H1 (cell line): Measurements from ENCODE around the gene ZC4H2. TPM values are rescaled to one million over a fixed set of nuclear protein-coding genes. Genes with fewer than 3 reads are reported as not detected.

Experiments used
- CTCF ChIA-PET: fragments of 300-600 bp; sonication (Branson Sonifier 250); formaldehyde crosslinking; loops from one replicate; lab custom pipeline; 2021; ENCODE audit not compliant: partially characterized antibody; lab: Charles Lee
- POLR2A ChIA-PET: fragments of 300-600 bp; sonication (Branson Sonifier 250); formaldehyde crosslinking; loops from one replicate; lab custom pipeline; 2021; ENCODE audit warnings: inconsistent platforms; ENCODE audit not compliant: partially characterized antibody; lab: Charles Lee
- DNase-seq, 2 experiments: peaks; one replicate each; pipeline versions ENCODE4 v3.0.0 to v3.0.0-alpha.2; 2010 to 2022; ENCODE audit warnings: low spot score in 2 of 2, low read depth in 1 of 2, mixed read lengths in 1 of 2
- FAIRE-seq: peaks from 2 replicates; lab custom pipeline; 2011; peaks lifted over from hg19 to GRCh38; lab: Jason Lieb, UNC
- H2AFZ ChIP-seq: 2 replicates; pipeline ENCODE4 v1.8.1; 2012; ENCODE audit warnings: low read length, inconsistent platforms
- H2AK5ac ChIP-seq: 2 replicates; pipeline ENCODE4 v1.6.1; 2013; ENCODE audit warnings: low read depth, low read length
- H2BK120ac ChIP-seq: replicated peaks from 2 replicates; pipeline ENCODE3; 2013; ENCODE audit warnings: low read depth, low read length, inconsistent platforms
- H2BK12ac ChIP-seq: 2 replicates; pipeline ENCODE4 v1.6.1; 2013; ENCODE audit warnings: low read depth, low read length
- H2BK15ac ChIP-seq: 2 replicates; pipeline ENCODE4 v1.6.1; 2013; ENCODE audit warnings: low read length
- H2BK20ac ChIP-seq: 2 replicates; pipeline ENCODE4 v1.6.1; 2013; ENCODE audit warnings: low read length
- H2BK5ac ChIP-seq: 2 replicates; pipeline ENCODE4 v1.6.1; 2013; ENCODE audit warnings: low read depth, low read length
- H3K14ac ChIP-seq: 2 replicates; pipeline ENCODE4 v1.6.1; 2013; ENCODE audit warnings: inconsistent platforms; ENCODE audit not compliant: insufficient read length
- H3K18ac ChIP-seq: 2 replicates; pipeline ENCODE4 v1.6.1; 2013; ENCODE audit warnings: low read length; ENCODE audit errors: extremely low read depth
- H3K23ac ChIP-seq: 2 replicates; pipeline ENCODE4 v1.6.1; 2013; ENCODE audit warnings: inconsistent platforms; ENCODE audit not compliant: insufficient read length
- H3K23me2 ChIP-seq: 2 replicates; pipeline ENCODE4 v1.6.1; 2013; ENCODE audit warnings: low read depth, low read length
- H3K27ac ChIP-seq: 2 replicates; pipeline ENCODE4 v1.6.1; 2011; ENCODE audit warnings: low read depth, low read length, inconsistent platforms
- H3K27me3 ChIP-seq, 4 experiments: replicated peaks in 1 of 4; 1 replicate in 1 of 4; 2 replicates in 3 of 4; pipeline versions ENCODE4 v1.6.1 to v1.8.1; 2011 to 2013; ENCODE audit warnings: low read length in 3 of 4, mild to moderate bottlenecking in 3 of 4, inconsistent platforms in 2 of 4, mixed read lengths in 2 of 4, moderate library complexity in 1 of 4; ENCODE audit not compliant: control insufficient read depth in 3 of 4, insufficient read depth in 3 of 4; ENCODE audit errors: extremely low read depth in 1 of 4
- H3K36me3 ChIP-seq, 4 experiments: 2 replicates each; pipeline versions ENCODE4 v1.6.1 to v1.8.1; 2011 to 2013; ENCODE audit warnings: mild to moderate bottlenecking in 4 of 4, low read length in 3 of 4, moderate library complexity in 2 of 4, control low read depth in 1 of 4, inconsistent platforms in 1 of 4; ENCODE audit not compliant: insufficient read depth in 4 of 4, control insufficient read depth in 2 of 4
- H3K4ac ChIP-seq: replicated peaks from 2 replicates; pipeline ENCODE3; 2013; ENCODE audit warnings: low read length, low read depth, mixed read lengths, inconsistent platforms; ENCODE audit not compliant: insufficient read length
- H3K4me1 ChIP-seq, 4 experiments: replicated peaks in 1 of 4; 1 replicate in 1 of 4; 2 replicates in 3 of 4; pipeline versions ENCODE4 v1.6.1 to v1.8.1; 2011 to 2013; ENCODE audit warnings: low read length in 3 of 4, inconsistent platforms in 2 of 4, mixed read lengths in 1 of 4; ENCODE audit not compliant: insufficient read depth in 4 of 4, control insufficient read depth in 3 of 4
- H3K4me2 ChIP-seq, 2 experiments: 2 replicates each; pipeline versions ENCODE4 v1.6.1 to v1.8.1; 2011 to 2013; ENCODE audit warnings: low read depth in 2 of 2, low read length in 2 of 2, control low read depth in 1 of 2, inconsistent platforms in 1 of 2, mild to moderate bottlenecking in 1 of 2; ENCODE audit not compliant: insufficient read depth in 1 of 2
- H3K4me3 ChIP-seq, 4 experiments: fragments of 200-600, 300-600 bp in 1 of 4; sonication (generic), shearing (Covaris generic), sonication (Bioruptor Twin) in 1 of 4; 2 replicates each; pipeline versions ENCODE4 v1.5.1 to v1.8.1; 2011 to 2016; ENCODE audit warnings: low read length in 4 of 4, low read depth in 3 of 4, control low read depth in 2 of 4, inconsistent platforms in 2 of 4, mild to moderate bottlenecking in 2 of 4, mixed read lengths in 1 of 4, moderate library complexity in 1 of 4; ENCODE audit not compliant: insufficient read depth in 2 of 4; ENCODE audit errors: extremely low read depth in 1 of 4
- H3K56ac ChIP-seq: replicated peaks from 2 replicates; pipeline ENCODE3; 2013; ENCODE audit warnings: low read depth, mild to moderate bottlenecking, mixed read lengths, low read length, inconsistent platforms; ENCODE audit not compliant: insufficient read length
- H3K79me1 ChIP-seq: 2 replicates; pipeline ENCODE4 v1.6.1; 2013; ENCODE audit warnings: low read depth, low read length, control low read depth
- H3K79me2 ChIP-seq, 2 experiments: 2 replicates each; pipeline versions ENCODE4 v1.6.1 to v1.8.1; 2012 to 2013; ENCODE audit warnings: low read length in 2 of 2, mild to moderate bottlenecking in 2 of 2, inconsistent platforms in 1 of 2; ENCODE audit not compliant: insufficient read depth in 2 of 2, control insufficient read depth in 1 of 2
- H3K9ac ChIP-seq, 4 experiments: replicated peaks in 1 of 4; 1 replicate in 1 of 4; 2 replicates in 3 of 4; pipeline versions ENCODE4 v1.6.1 to v1.8.1; 2011 to 2013; ENCODE audit warnings: low read depth in 3 of 4, low read length in 3 of 4, control low read depth in 2 of 4, mild to moderate bottlenecking in 2 of 4, moderate library complexity in 2 of 4, inconsistent platforms in 1 of 4; ENCODE audit errors: extremely low read depth in 1 of 4
- H3K9me3 ChIP-seq, 2 experiments: 2 replicates each; pipeline versions ENCODE4 v1.6.1 to v1.8.1; 2012 to 2013; ENCODE audit warnings: mild to moderate bottlenecking in 2 of 2, moderate library complexity in 2 of 2, control low read depth in 1 of 2, inconsistent platforms in 1 of 2, low read depth in 1 of 2, low read length in 1 of 2, mixed read lengths in 1 of 2; ENCODE audit not compliant: insufficient read depth in 2 of 2
- H4K20me1 ChIP-seq, 2 experiments: replicated peaks in 1 of 2; 2 replicates each; pipeline versions ENCODE3 to v1.8.1; 2011 to 2013; ENCODE audit warnings: inconsistent platforms in 2 of 2, low read length in 2 of 2, mild to moderate bottlenecking in 1 of 2; ENCODE audit not compliant: insufficient read depth in 2 of 2, control insufficient read depth in 1 of 2
- H4K5ac ChIP-seq: 2 replicates; pipeline ENCODE4 v1.6.1; 2013; ENCODE audit warnings: low read length, low read depth, mixed read lengths, inconsistent platforms; ENCODE audit not compliant: insufficient read length
- H4K8ac ChIP-seq: 2 replicates; pipeline ENCODE4 v1.8.0; 2013; ENCODE audit warnings: mild to moderate bottlenecking, moderate library complexity, low read length, inconsistent platforms; ENCODE audit not compliant: insufficient read depth; ENCODE audit errors: extremely low read depth
- H4K91ac ChIP-seq: replicated peaks from 2 replicates; pipeline ENCODE3; 2013; ENCODE audit warnings: low read length, mixed read lengths, inconsistent platforms; ENCODE audit not compliant: insufficient read length
- CTCF ChIP-seq, 3 experiments: IDR thresholded peaks; 1 replicate in 2 of 3; 2 replicates in 1 of 3; pipeline versions ENCODE4 v1.5.1 to v1.6.1; 2011; ENCODE audit warnings: low read length in 3 of 3, mild to moderate bottlenecking in 3 of 3, inconsistent platforms in 2 of 3, low read depth in 1 of 3, moderate library complexity in 1 of 3; ENCODE audit not compliant: insufficient read depth in 1 of 3; ENCODE audit errors: control extremely low read depth in 1 of 3
- RAD21 ChIP-seq, 2 experiments: IDR thresholded peaks in 1 of 2; conservative IDR thresholded peaks in 1 of 2; 2 replicates each; pipeline ENCODE4 v1.6.1; 2011; ENCODE audit warnings: low read depth in 2 of 2, low read length in 2 of 2, improper control_type of control experiment in 1 of 2, inconsistent platforms in 1 of 2, mild to moderate bottlenecking in 1 of 2, moderate library complexity in 1 of 2
- USF2 ChIP-seq: IDR thresholded peaks from 2 replicates; pipeline ENCODE4 v1.6.1; 2011; ENCODE audit warnings: low read length, improper control_type of control experiment
- polyA plus RNA-seq, 7 experiments: library from polyadenylated mRNA; depleted of rRNA in 3 of 7; stranded (reverse) in 5 of 7; unstranded in 2 of 7; fragments of >200 nt in 5 of 7; fragments of 200-250 nt in 2 of 7; gene quantifications; 1 replicate in 5 of 7; 2 replicates in 1 of 7; 4 replicates in 1 of 7; pipeline versions ENCODE4 v1.2.1 to v1.2.3, GENCODE V29; 2011 to 2013; ENCODE audit warnings: missing spikeins in 2 of 7, mixed read lengths in 2 of 7
- total RNA-seq: library from RNA; stranded (reverse); fragmentation: NEBNext Ultra II Directional; extraction: Animal tissue kit (Norgen Biotek cat#: 25700); gene quantifications from 2 replicates; pipeline ENCODE4 v1.2.1, GENCODE V29; 2021

The ZC4H2 gene
- total and polyA plus RNA-seq, 2 of the 8 experiments (the other 6 are each of a cell fraction or from before 2014, with no cell fraction given) = 25.9 to 29.3 TPM

GRCh38 chrX:64885850-64886249 lies 90.4 kb downstream of the ZC4H2 start:
- Histone ChIP-seq H2AK5ac (no peak overlapping the region), H3K9me3 (no peaks in the 10 kb centered on the region), H3K4me2 (no peak overlapping the region), H3K4me1 (no peaks in the 10 kb centered on the region), H4K8ac (no peak overlapping the region), H4K20me1 (no peaks in the 10 kb centered on the region), H2BK15ac (no peak overlapping the region), H4K91ac (no peak overlapping the region), H2AFZ (no peak overlapping the region), H2BK5ac (no peak overlapping the region), H3K79me1 (no peaks in the 10 kb centered on the region), H2BK120ac (no peak overlapping the region), H3K27me3 (no peaks in the 10 kb centered on the region), H3K4ac (no peak overlapping the region), H3K14ac (no peak overlapping the region), H3K36me3 (no peaks in the 10 kb centered on the region), H2BK12ac (no peak overlapping the region), H3K18ac (no peak overlapping the region), H4K5ac (no peak overlapping the region), H3K27ac (no peak overlapping the region), H3K4me3 (no peak overlapping the region)
- ChIA-PET CTCF (interaction anchor here (0.6 to 2.0 kb wide), 7 partner anchors 25 to 1192 kb away, joined by 3 to 6 read pairs (median 3); no protein-coding TSS in a partner anchor), POLR2A (no interaction called here)
- FAIRE-seq (peak; percentile 62), DNase-seq (peak in 1 of 2 experiments; percentile 51)
- no peak for TF ChIP-seq USF2
- TF ChIP-seq CTCF (IDR thresholded peaks at IDR 0.05; ENCODE audit: control extremely low read depth in 1 of 3, insufficient read depth in 1 of 3, low read depth in 1 of 3, low read length in 3 of 3) = peak; percentile 45 to 58 (median 58); a peak in 3 of 4 replicates
- TF ChIP-seq RAD21 (IDR thresholded peaks at IDR 0.05 in 1 of 2, conservative IDR thresholded peaks at IDR 0.05 in 1 of 2; ENCODE audit: low read depth in 2 of 2, low read length in 2 of 2) = peak; percentile 42 to 51
- TF ChIP-seq, all 59 proteins: peak for 2
- Histone ChIP-seq H2BK20ac (no peak overlapping the region), H3K79me2 (no peaks in the 10 kb centered on the region), H3K23ac (no peak overlapping the region), H3K9ac (no peak overlapping the region), H3K23me2 (no peaks in the 10 kb centered on the region), H3K56ac (no peak overlapping the region)
